SU-DHL-6 (cell line): Measurements from ENCODE around the gene CCDC73.

Source experiments
- H2AFZ ChIP-seq: fragments of 200-600 bp; sonication (generic); 2 replicates; pipeline ENCODE4 v1.6.1; 2014; ENCODE audit warnings: low read depth, mild to moderate bottlenecking, moderate library complexity, mixed read lengths, antibody characterized with exemption, low read length; ENCODE audit not compliant: severe bottlenecking
- H3F3A ChIP-seq: fragments of 200-600 bp; shearing (Covaris generic); 2 replicates; pipeline ENCODE4 v1.6.0; 2016; ENCODE audit warnings: antibody characterized with exemption, mild to moderate bottlenecking; ENCODE audit not compliant: insufficient read depth
- H3K27ac ChIP-seq: fragments of 200-600 bp; sonication (generic); 2 replicates; pipeline ENCODE4 v1.5.1; 2016; ENCODE audit warnings: low read depth, mild to moderate bottlenecking, low read length, moderate library complexity, mixed read lengths
- H3K27me3 ChIP-seq: fragments of 200-600 bp; sonication (generic), shearing (Covaris generic); 2 replicates; pipeline ENCODE4 v1.6.0; 2014; ENCODE audit warnings: mild to moderate bottlenecking, low read length
- H3K36me3 ChIP-seq: fragments of 200-600 bp; sonication (generic); 2 replicates; pipeline ENCODE4 v1.6.1; 2014; ENCODE audit warnings: mild to moderate bottlenecking, low read length, mixed read lengths
- H3K4me2 ChIP-seq: fragments of 300-600, 200-600 bp; shearing (Covaris generic), sonication (generic); 2 replicates; pipeline ENCODE4 v1.6.0; 2014; ENCODE audit warnings: low read length, low read depth, mild to moderate bottlenecking; ENCODE audit not compliant: poor library complexity, severe bottlenecking
- H3K4me3 ChIP-seq: fragments of 200-600 bp; sonication (generic); 2 replicates; pipeline ENCODE4 v1.5.1; 2014; ENCODE audit warnings: antibody characterized with exemption, low read length, mild to moderate bottlenecking, mixed read lengths; ENCODE audit not compliant: insufficient read depth, poor library complexity, severe bottlenecking
- H3K79me2 ChIP-seq: fragments of 200-600 bp; sonication (generic); 2 replicates; pipeline ENCODE4 v1.6.1; 2014; ENCODE audit warnings: mild to moderate bottlenecking, low read length, moderate library complexity; ENCODE audit not compliant: insufficient read depth
- H3K9ac ChIP-seq: fragments of 200-600 bp; sonication (generic); 2 replicates; pipeline ENCODE4 v1.7.0; 2014; ENCODE audit warnings: mild to moderate bottlenecking, low read length
- H3K9me2 ChIP-seq: fragments of 200-600 bp; sonication (generic); replicated peaks from 2 replicates; pipeline ENCODE4 v1.6.1; 2014; ENCODE audit warnings: low read length; ENCODE audit not compliant: insufficient read depth
- H3K9me3 ChIP-seq: fragments of 200-600 bp; sonication (generic); 2 replicates; pipeline ENCODE4 v1.6.1; 2014; ENCODE audit warnings: low read length, mixed read lengths; ENCODE audit not compliant: insufficient read depth
- H4K20me1 ChIP-seq: fragments of 200-600 bp; sonication (generic); 2 replicates; pipeline ENCODE4 v1.6.1; 2014; ENCODE audit warnings: low read depth, mild to moderate bottlenecking, antibody characterized with exemption, low read length, moderate library complexity, mixed read lengths
- CTCF ChIP-seq: fragments of 200-600 bp; sonication (generic); IDR thresholded peaks from one replicate; pipeline ENCODE4 v1.5.1; 2017; ENCODE audit warnings: antibody characterized with exemption, mild to moderate bottlenecking, low read length, moderate library complexity; ENCODE audit not compliant: insufficient read depth, poor library complexity, severe bottlenecking
- EZH2phosphoT487 ChIP-seq: fragments of 200-600 bp; sonication (generic), shearing (Covaris generic); conservative IDR thresholded peaks from 2 replicates; pipeline ENCODE4 v1.6.1; 2018; ENCODE audit warnings: mild to moderate bottlenecking, antibody characterized with exemption, low read length, moderate library complexity, mixed read lengths

The CCDC73 gene

DNA sequence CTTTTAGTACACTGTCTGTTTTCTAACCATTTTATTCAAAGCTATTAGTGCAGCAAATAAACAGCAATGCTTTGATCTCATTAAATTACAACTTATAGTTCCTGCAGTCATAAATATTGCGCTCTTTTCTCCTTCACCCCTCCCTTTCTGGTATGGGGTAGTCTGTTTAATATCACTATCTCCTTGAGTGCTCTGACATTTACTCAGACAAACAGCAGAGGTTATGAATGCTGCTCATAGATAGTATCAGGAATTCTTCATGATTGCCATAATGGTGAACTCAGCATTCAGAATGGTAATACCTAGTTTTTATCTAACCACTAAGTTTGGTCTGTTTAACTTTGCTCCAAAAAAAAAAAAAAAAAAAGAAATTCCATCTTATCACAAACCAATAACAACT, 123.4 kb downstream of the CCDC73 start:
- Histone ChIP-seq H3K4me2 (no peak overlapping the region), H2AFZ (no peak overlapping the region), H4K20me1 (no peaks in the 10 kb centered on the region), H3K27me3 (no peaks in the 10 kb centered on the region), H3K9me2 (no peaks in the 10 kb centered on the region), H3K36me3 (no peaks in the 10 kb centered on the region), H3K4me3 (no peak overlapping the region), H3K9ac (no peak overlapping the region), H3K79me2 (no peaks in the 10 kb centered on the region), H3F3A (no peaks in the 10 kb centered on the region), H3K27ac (no peak overlapping the region), H3K9me3 (no peaks in the 10 kb centered on the region)
- TF ChIP-seq EZH2phosphoT487 (no peak), CTCF (no peak)

- Histone ChIP-seq H3F3A (no peaks in the 10 kb centered on the region), H3K79me2 (no peaks in the 10 kb centered on the region), H3K4me2 (no peak overlapping the region), H2AFZ (no peak overlapping the region), H3K27me3 (no peaks in the 10 kb centered on the region), H3K9me3 (no peaks in the 10 kb centered on the region), H3K27ac (no peak overlapping the region), H3K9ac (no peak overlapping the region), H4K20me1 (no peaks in the 10 kb centered on the region), H3K4me3 (no peak overlapping the region), H3K36me3 (no peaks in the 10 kb centered on the region), H3K9me2 (no peaks in the 10 kb centered on the region)
- TF ChIP-seq CTCF (no peak), EZH2phosphoT487 (no peak)
Measured at GRCh38 chr11:32659672-32660071, 134.8 kb downstream of the CCDC73 start.

- Histone ChIP-seq H3K9me2 (no peaks in the 10 kb centered on the region), H3K27ac (no peak overlapping the region), H3K4me3 (no peak overlapping the region), H3F3A (no peaks in the 10 kb centered on the region), H3K9ac (no peak overlapping the region), H2AFZ (no peak overlapping the region), H3K36me3 (no peaks in the 10 kb centered on the region), H4K20me1 (no peaks in the 10 kb centered on the region), H3K27me3 (no peaks in the 10 kb centered on the region), H3K4me2 (no peak overlapping the region), H3K9me3 (no peaks in the 10 kb centered on the region), H3K79me2 (no peaks in the 10 kb centered on the region)
- no peak for TF ChIP-seq CTCF
- no peak for TF ChIP-seq EZH2phosphoT487
Measured at GRCh38 chr11:32658639-32659406, 135.6 kb downstream of the CCDC73 start.
